Osteocyte (in vitro differentiated cells): Measurements from ENCODE around the gene LAMTOR4. TPM values are rescaled to one million over a fixed set of nuclear protein-coding genes. Genes with fewer than 3 reads are reported as not detected.
"Not testable (repeated sequence)": the region's sequence is repeated elsewhere in the genome, so short reads cannot be mapped to it uniquely, and the experiment has no call there.

Source experiments
- DNase-seq: peaks from one replicate; pipeline ENCODE4 v3.0.0; 2021; ENCODE audit warnings: mixed read lengths; ENCODE audit not compliant: unreplicated experiment; ENCODE audit errors: extremely low spot score
- H3K27ac Mint-ChIP-seq: one replicate; pipeline ENCODE4 v1.8.0; 2021; ENCODE audit warnings: mild to moderate bottlenecking, mixed read lengths; ENCODE audit not compliant: unreplicated experiment
- H3K27me3 Mint-ChIP-seq: one replicate; pipeline ENCODE4 v1.8.0; 2021; ENCODE audit warnings: mixed read lengths; ENCODE audit not compliant: unreplicated experiment
- H3K36me3 Mint-ChIP-seq: one replicate; pipeline ENCODE4 v1.8.0; 2021; ENCODE audit warnings: mixed read lengths; ENCODE audit not compliant: unreplicated experiment
- H3K4me1 Mint-ChIP-seq: one replicate; pipeline ENCODE4 v1.8.0; 2021; ENCODE audit warnings: mixed read lengths; ENCODE audit not compliant: unreplicated experiment
- H3K4me3 Mint-ChIP-seq: one replicate; pipeline ENCODE4 v1.8.0; 2021; ENCODE audit warnings: mild to moderate bottlenecking, moderate library complexity, mixed read lengths; ENCODE audit not compliant: unreplicated experiment
- H3K9me3 Mint-ChIP-seq: one replicate; pipeline ENCODE4 v1.8.0; 2021; ENCODE audit warnings: mixed read lengths; ENCODE audit not compliant: unreplicated experiment
- total RNA-seq: library from RNA; stranded (reverse); gene quantifications from 2 replicates; pipeline ENCODE4 v1.2.1, GENCODE V29; 2021
- TF ChIP-seq, protein P1 (sequence below): fragments of 200-600 bp; sonication (generic); IDR thresholded peaks from 2 replicates; pipeline ENCODE4 v1.5.0; 2021; ENCODE audit warnings: antibody characterized with exemption, mild to moderate bottlenecking, moderate library complexity

The LAMTOR4 gene
- total RNA-seq, 1 donor from 2014 or later = 111 TPM

DNA sequence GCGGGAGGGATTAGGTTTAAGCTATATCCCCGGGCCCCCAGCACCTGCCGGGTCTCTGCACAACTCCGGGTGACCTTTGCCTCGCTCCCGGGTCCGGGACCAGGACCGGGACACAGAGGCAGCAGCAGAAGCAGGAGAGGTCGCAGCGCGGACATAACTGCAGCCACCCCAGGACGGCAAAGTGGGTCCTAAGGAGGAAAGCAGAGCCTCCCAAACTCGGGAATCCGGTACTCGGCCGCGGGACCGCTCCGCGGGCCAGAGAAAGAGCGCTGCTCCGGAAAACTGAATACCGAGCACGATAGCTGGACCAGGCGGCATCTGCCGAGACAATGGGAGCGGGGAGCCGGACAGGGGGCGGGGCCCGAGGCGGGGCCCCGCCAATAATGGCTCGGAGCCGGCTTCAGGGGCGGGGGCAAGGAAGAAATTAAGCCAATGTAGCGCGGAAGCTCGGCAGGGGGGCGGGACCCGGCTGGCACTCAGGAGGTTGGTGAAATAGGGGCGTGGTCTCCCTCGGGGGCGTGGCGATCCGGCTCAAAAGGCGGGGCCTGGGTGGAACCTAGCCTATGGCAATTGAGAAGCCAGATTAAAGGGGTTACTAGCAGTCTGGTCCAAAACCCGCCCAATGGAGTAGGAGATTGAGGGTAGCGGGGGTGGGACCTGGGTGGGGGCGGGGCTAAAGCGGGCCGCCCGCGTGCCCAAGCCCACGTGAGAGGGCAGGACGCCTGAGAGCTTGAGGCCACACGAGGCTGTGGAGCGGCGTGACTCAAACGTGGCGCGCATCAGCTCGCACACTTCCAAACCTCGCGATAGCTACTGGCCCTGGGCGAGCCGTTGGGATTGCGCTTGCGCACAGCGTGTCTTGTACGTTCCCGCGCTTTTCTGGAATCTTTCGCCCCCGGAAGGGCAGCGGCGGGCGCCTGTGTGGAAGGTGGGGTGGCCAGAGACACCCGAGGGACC lies 28.6 kb downstream of the LAMTOR4 start, which contains the start of the genes GPC2 and STAG3:
TSS of gene GPC2 (minus strand) at position 337 of the 957 bp plus-strand sequence. CDS start at position 155, 182 bp downstream.
TSS of gene STAG3 (plus strand) at position 874 of the 957 bp plus-strand sequence. CDS start 2,639 bp downstream, outside the sequence.
- Mint-ChIP-seq H3K4me3 (peak within 1 kb of the TSS; percentile 87), H3K27me3 (peaks cover 20% of the 10 kb centered on the region), H3K4me1 (peaks cover 15% of the 10 kb centered on the region), H3K36me3 (peaks cover 2% of the 10 kb centered on the region), H3K27ac (no peak within 1 kb of the TSS), H3K9me3 (no peaks in the 10 kb centered on the region)
- TF ChIP-seq, protein P1, sequence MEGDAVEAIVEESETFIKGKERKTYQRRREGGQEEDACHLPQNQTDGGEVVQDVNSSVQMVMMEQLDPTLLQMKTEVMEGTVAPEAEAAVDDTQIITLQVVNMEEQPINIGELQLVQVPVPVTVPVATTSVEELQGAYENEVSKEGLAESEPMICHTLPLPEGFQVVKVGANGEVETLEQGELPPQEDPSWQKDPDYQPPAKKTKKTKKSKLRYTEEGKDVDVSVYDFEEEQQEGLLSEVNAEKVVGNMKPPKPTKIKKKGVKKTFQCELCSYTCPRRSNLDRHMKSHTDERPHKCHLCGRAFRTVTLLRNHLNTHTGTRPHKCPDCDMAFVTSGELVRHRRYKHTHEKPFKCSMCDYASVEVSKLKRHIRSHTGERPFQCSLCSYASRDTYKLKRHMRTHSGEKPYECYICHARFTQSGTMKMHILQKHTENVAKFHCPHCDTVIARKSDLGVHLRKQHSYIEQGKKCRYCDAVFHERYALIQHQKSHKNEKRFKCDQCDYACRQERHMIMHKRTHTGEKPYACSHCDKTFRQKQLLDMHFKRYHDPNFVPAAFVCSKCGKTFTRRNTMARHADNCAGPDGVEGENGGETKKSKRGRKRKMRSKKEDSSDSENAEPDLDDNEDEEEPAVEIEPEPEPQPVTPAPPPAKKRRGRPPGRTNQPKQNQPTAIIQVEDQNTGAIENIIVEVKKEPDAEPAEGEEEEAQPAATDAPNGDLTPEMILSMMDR = no peak
- peak; percentile 99 for DNase-seq

DNA sequence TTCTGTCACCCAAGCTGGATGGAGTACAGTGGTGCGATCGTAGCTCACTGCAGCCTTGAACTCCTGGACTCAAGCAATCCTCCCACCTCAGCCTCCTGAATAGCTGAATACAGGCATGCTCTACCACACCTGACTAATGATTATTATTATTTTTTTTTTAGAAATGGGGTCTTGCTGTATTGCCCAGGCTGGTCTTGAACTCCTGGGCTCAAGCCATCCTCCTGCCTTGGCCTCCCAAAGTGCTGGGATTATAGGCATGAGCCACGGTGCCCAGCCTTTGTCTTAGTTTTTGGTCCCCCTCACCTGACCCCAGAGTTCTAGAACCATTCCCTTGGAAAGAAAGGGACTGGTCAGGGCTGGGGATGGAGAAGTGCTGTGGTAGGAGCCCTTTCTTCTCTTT lies 31.4 kb downstream of the LAMTOR4 start:
- H3K4me3 Mint-ChIP-seq, H3K36me3 Mint-ChIP-seq, DNase-seq, H3K9me3 Mint-ChIP-seq, H3K27ac Mint-ChIP-seq: not testable (repeated sequence)
- peaks cover 23% of the 10 kb centered on the region for H3K27me3 Mint-ChIP-seq
- peaks cover 12% of the 10 kb centered on the region for H3K4me1 Mint-ChIP-seq

DNA sequence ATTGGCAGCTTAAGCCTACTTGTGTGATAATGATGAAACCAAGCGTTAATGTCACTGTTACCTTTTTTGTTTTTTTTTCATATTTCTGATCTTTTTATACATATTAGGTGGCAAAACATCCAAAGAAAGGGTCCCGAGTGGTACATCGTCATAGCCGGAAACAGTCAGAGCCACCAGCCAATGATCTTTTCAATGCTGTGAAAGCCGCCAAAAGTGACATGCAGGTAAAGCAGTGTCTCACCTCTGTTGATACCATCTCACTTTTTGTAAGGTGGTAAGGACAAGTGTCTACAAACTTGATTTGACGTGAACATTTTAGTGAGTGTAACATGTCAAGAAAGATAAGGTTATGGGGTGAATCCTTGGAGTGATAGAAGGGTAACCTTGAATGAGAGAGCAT lies 33.9 kb downstream of the LAMTOR4 start:
- DNase-seq, H3K4me3 Mint-ChIP-seq, H3K27ac Mint-ChIP-seq, H3K36me3 Mint-ChIP-seq, H3K4me1 Mint-ChIP-seq, H3K9me3 Mint-ChIP-seq: not testable (repeated sequence)
- H3K27me3 Mint-ChIP-seq = peaks cover 23% of the 10 kb centered on the region

DNA sequence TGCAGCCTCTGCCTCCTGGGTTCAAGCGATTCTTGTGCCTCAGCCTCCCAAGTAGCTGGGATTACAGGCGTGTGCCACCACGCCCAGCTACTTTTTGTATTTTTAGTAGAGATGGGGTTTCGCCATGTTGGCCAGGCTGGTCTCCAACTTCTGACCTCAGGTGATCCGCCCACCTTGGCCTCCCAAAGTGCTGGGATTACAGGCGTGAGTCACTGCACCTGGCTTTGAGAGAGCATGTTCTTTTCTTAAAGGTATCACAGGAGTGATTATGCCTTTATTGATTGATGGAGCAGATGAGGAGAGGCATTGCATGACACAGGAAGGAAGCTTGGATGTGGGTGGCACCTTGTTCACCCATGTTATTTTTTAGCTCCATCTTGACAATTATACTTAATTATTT lies 34.4 kb downstream of the LAMTOR4 start:
- not testable (repeated sequence) for H3K4me3 Mint-ChIP-seq, H3K27ac Mint-ChIP-seq, H3K9me3 Mint-ChIP-seq, DNase-seq, H3K36me3 Mint-ChIP-seq, H3K4me1 Mint-ChIP-seq
- peaks cover 23% of the 10 kb centered on the region for H3K27me3 Mint-ChIP-seq

DNA sequence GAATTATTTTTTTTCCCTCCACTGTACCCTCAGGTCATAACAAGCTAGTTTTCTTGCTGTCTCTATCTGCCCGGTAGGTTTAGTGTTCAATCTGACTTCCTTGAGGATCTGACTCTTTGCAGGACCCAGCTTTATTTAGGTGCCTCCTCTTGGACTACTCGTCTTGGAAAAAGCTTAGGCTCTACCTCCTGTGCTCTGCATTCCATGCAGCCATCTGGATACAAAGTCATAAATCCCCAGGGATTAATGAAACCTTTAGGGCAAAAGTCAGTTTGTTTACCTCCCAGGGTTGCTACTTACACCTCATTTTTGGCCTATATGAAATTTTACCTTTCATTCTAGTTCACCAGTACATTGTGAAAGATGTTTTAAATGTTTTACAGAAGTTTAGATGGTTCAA lies 37.0 kb downstream of the LAMTOR4 start:
- H3K27ac Mint-ChIP-seq = no peak overlapping the region
- no peak overlapping the region for H3K4me3 Mint-ChIP-seq
- H3K27me3 Mint-ChIP-seq = peaks cover 22% of the 10 kb centered on the region
- DNase-seq = no peak
- peaks cover 4% of the 10 kb centered on the region for H3K4me1 Mint-ChIP-seq
- H3K9me3 Mint-ChIP-seq = no peaks in the 10 kb centered on the region
- H3K36me3 Mint-ChIP-seq = no peaks in the 10 kb centered on the region
- TF ChIP-seq, protein P1 = no peak

DNA sequence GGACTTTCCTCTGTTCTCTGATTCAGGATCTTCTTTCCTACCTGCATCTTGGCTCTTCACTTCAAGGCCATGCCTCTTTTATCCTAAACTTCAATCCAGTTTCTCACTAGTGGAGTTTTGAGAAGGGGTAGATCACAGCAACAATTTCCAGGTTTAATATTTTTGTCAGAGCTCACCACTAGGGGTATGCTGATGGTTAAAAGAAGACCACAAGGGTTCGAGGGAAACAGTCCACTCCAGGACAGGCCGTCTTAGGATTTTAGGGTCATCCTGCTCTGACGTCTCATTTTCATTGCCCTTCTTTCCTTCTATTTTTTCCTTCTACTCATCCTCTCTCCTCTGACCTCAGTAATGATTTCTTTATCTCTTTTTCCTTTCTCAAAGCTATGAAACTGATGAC lies 40.3 kb downstream of the LAMTOR4 start:
- DNase-seq = no peak
- TF ChIP-seq, protein P1 = no peak
- Mint-ChIP-seq H3K9me3 (no peaks in the 10 kb centered on the region), H3K36me3 (no peaks in the 10 kb centered on the region), H3K27ac (no peak overlapping the region), H3K27me3 (peaks cover 11% of the 10 kb centered on the region), H3K4me1 (peaks cover 5% of the 10 kb centered on the region), H3K4me3 (no peak overlapping the region)
